Left renal cortex interstitium (tissue), 4 donors: Measurements from ENCODE around the gene EXOC3L1. TPM values are rescaled to one million over a fixed set of nuclear protein-coding genes. Genes with fewer than 3 reads are reported as not detected.

Experiments
- DNase-seq, 4 donors: peaks; one replicate each; pipeline ENCODE4 v3.0.0-alpha.2; 2013; ENCODE audit warnings: low read depth in 4 of 4, low spot score in 2 of 4, missing footprints in 1 of 4
- polyA plus RNA-seq, 4 donors: library from polyadenylated mRNA; unstranded; fragments of 120-200 nt; gene quantifications; one replicate each; pipeline ENCODE4 v1.2.1, GENCODE V29; 2013; ENCODE audit not compliant: insufficient read length in 4 of 4

The EXOC3L1 gene, protein sequence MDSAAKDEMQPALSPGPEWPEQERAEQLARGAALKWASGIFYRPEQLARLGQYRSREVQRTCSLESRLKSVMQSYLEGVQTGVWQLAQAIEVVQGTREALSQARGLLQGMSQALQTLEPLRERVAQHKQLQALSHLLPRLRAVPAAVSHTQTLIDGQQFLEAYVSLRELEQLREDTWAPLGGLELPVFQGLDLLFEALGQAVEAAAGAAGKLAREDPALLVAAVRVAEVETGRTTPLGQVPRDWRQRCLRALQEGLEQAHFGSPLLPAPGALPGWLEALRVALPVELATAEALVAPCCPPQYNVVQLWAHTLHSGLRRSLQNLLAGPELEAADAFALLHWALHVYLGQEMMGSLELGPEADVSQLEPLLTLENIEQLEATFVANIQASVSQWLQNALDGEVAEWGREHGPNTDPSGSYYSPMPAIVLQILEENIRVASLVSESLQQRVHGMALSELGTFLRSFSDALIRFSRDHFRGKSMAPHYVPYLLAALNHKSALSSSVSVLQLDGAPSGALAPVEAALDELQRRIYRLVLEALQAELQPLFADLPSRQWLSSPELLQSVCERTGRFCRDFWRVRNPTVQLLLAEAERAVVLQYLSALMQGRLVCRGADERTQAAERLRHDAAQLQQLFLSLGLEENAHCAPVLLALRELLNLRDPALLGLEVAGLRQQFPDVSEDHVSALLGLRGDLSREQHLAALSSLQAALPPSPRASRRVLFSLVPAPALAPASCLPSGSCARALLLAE
- polyA plus RNA-seq, result 1 to 10 TPM; 4.9 to 7.8 (median 6.7) TPM

DNA sequence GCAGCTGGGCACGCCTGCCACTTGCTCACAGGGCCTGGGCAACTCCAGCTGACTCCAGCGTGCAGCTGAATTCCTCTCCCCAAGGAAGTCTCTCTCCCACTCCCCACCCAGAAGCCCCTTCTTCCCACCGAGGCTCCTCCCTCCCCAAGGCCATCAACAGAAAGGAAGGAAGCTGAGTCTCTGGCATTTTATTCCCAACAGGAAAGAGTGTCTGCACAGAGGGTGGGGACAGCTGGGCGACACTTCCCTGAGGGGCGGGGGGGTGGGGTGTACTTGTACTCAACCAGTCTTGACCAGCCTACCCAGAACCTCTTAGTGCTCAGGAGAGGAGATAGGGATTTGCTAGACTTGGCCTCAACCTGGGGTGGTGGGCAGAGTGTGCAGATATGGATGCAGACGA, at the start of gene EXOC3L1:
EXOC3L1 (minus strand) TSS at position 96 of the 400 bp plus-strand sequence. CDS start 460 bp downstream, outside the sequence.
- no peak for DNase-seq

DNA sequence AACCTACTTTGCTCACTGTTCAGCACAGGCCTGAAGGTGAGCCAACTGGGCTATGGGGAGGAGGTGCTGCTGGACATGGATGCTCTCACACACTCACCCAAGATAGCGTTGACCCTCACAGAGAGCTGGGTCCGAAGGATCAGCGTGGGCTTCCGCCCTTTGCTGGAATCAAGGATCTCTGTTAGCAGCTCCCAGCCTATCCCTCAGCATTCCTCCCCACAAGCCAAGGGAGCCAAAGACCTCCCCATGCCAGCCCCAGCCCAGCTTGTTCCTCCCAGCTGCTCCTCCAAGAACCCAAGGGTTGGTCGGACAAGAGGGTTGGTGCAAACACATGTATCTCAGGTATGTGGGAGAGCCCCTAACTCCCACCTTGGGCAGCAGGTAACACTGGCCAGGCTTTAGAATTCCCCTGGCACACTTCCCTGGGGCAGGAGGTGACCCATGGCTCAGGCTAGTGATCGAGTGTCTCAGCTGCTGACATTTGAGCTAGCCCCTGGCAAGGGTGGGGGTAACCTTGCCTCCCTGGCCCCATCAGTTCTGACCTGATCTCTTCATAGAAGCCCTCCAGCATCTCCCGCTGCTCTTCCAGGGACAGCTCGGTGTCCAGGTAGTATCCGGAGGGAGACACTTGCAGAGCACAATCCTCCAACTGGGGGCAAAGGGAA, 49.0 kb upstream of the EXOC3L1 start:
- no peak for DNase-seq

DNA sequence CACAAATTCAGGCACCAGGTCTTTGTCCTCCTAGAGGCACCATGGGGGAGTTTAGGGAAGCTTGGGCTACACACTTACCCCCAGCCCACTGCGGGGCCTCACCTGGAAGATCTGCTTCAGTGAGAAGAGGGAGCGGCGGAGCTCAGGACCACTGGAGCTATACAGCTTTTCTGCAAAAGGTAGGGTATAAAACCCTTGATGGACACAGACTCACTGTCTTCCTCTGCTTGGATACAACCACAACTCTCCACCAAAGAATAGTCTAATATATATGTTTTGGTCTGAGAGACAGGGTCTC, 48.3 kb upstream of the EXOC3L1 start:
- no peak for DNase-seq

DNA sequence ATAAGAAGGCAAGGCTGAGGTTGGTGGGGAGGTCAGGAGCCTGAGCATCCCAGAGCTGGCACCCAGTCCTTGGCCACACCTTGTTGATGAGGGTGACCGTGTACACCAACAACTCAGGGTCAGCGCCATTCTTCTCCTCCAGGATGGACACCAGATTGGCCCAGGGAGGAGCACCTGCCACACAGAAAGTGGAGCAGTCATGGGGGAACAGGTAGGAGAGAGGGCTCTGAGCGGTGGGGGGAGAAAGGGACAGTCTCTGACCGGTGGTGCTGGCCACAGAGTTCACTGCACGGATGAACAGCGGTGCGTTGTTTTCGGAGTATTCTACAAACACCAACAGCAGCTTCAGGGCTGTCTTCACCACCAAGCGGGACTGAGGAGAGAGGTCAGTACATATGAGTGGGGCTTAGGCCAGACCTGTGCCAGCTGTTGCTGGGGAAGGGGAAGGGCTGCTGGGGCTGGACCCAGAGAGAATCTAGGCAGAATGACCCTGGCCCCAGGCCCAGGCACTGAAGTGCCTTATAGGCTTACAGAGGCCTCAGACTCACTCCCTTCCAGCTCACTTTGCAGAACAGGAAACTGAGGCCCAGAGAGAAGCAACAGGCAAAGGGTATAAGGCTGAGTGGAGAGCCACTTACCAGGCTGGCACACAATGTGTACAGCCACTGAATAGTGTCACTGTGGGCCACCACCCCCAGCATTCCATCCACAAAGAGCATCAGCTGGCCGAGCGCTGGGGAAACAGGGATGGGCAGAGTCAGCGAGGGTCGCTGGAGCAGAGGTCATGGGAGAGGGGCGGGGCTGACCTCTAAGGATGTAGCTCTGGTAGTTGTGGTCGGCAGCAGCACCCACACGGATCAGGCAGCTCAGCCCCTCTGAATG, 47.7 kb upstream of the EXOC3L1 start:
- DNase-seq, result no peak

DNA sequence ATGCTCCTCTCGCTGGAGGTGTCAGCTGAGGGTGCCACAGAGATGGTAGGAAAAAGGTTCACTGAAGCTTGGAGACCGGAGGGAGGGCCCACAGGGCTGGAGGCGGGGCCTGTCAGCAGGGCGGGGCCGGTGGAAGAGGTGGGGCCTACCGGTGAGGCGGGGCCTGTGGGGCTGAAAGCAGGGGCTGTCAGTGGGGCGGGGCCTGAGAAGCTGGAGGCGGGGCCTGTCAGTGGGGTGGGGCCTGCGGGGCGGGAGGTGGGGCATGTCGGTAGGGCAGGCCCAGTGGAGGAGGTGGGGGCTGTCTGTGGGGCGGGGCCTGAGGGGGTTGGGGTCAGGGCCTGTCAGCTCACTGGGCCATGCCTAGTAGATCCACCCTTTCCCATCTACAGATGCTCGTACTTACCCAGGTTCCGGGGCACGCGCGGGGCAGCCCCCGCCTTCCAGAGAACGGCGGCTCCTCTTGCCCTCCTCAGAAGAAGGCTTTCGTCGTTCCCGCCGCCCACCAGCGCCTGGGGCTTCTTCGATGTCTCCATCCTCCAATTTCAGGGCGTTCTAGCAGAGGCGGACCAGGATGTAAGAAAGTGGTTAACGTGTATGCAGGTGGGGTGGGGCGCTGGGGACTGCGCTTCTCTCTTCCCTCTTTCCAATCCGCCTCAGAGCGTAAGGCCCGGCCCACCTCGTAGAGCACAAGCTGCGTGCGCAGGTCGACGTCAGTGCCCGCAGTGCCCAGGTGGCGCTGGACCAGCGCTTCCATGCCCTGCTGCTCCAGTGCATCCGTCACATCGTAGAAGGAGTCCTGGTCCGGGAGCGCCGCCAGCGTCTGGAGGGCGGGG, 46.8 kb upstream of the EXOC3L1 start:
- DNase-seq, result no peak

DNA sequence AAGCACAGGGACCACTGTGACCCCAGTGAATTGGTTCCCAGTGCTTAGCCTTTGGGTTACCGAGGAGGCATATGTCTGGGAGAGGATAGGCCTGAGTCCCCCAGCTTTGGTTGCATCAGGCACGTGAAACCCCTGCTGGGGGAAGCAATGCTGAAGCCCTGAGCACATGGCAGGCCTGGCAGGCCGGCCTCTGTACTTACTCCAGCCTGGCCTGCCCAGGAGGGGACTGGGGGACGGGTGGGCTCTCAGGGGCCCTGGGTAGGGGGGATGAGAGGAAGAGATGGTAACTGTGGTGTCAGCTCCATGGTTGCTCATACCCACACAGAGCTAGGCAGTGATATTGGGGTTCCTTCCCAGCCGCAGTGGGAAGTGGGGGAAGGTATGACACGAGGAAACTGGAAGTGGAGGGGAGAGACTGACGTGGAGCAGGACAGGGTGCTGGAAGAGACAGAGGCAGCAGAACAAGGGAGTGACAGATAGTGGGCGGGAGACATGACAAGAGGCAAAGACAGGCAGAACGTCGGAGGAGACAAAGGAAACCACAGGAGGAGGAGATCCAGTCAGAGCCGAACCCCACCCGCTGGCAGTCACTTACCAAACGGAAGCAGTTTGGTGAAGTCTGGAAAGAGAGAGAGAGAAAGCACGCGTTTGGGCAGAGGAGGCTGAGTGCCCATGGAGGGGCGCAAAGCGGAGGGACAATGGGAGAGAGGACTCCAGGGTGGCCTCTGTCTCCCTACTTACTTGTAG, 46.1 kb upstream of the EXOC3L1 start:
- no peak for DNase-seq

DNA sequence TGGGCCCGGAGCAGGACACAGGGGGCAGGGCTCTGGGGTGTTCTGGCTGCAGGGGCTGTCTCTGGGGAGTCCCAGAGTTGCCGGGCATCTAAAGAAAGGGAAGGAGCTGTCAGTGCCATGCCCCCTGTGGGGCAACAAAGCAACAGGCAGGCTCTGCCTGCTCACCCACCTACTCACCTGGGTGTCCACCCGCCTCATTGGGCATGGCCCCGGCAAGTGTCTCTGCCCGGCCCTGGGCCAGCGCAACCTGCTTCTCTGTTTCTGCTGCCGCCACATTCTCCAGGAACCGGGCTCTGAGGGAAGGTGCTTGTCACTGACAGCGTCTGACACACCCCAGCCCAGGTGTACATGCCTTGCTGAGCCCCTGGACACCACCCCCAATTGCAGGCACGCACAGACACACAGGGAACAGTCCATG, 44.3 kb upstream of the EXOC3L1 start:
- DNase-seq, result no peak

DNA sequence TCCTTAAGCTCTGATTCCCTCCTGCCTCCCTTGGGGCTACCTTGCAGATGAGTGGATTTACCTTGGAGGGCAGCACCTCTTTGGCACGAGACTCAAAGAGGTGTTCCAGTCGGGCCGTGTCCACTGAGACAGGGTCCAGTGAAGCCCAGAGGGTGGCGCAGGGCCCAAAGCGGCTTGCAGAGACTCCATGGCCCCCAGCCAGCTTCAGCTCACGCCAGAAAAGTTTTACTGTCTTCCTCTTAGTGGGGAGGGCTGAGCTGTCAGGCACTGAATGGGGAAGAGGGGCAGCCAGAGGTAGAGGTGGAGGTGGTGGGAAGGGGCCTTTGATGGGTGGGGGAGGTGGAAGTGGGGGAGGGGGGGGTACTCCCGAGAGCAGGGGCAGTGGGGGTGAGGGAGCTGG, 43.7 kb upstream of the EXOC3L1 start:
- DNase-seq, result no peak

DNA sequence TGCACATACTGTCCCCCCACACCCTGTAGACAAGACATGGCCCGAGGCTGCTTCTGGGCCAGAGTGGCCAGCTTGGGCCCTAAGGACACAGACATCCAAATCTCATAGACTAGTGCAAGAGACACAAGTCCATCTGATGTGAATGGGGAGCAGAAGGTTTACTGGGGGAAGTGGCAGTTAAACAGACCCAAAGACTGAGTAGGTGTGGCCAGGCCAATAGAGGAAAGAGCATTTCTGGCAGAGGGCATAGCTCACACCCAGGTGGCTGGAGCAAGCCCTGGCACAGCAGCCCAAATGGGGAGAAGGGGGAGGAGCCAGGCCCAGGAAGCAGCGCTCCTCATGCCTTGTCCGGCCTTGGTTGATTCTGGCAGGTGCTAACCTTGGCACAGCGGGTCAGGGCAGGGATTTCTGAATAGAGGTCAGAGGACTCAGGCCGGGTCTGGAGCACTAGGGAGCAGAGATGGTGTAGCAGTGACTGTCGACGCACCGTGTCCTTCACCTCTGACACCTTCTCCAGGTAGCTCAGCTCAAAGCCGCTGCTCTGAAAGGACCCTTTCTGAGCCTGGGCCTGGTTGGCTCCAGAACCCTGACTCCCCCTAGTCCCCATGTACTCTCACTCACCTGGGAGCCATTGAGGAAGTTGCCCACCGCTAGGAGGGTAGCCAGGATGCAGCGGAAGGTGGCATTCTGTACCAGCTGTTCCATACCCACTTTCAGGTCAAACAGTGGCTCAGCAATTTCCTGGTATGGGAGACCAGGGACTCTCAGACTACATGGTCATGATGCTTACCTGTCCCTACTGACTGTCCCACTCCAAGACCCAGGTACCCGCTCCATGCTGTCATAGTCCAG, 41.1 kb upstream of the EXOC3L1 start:
- no peak for DNase-seq

DNA sequence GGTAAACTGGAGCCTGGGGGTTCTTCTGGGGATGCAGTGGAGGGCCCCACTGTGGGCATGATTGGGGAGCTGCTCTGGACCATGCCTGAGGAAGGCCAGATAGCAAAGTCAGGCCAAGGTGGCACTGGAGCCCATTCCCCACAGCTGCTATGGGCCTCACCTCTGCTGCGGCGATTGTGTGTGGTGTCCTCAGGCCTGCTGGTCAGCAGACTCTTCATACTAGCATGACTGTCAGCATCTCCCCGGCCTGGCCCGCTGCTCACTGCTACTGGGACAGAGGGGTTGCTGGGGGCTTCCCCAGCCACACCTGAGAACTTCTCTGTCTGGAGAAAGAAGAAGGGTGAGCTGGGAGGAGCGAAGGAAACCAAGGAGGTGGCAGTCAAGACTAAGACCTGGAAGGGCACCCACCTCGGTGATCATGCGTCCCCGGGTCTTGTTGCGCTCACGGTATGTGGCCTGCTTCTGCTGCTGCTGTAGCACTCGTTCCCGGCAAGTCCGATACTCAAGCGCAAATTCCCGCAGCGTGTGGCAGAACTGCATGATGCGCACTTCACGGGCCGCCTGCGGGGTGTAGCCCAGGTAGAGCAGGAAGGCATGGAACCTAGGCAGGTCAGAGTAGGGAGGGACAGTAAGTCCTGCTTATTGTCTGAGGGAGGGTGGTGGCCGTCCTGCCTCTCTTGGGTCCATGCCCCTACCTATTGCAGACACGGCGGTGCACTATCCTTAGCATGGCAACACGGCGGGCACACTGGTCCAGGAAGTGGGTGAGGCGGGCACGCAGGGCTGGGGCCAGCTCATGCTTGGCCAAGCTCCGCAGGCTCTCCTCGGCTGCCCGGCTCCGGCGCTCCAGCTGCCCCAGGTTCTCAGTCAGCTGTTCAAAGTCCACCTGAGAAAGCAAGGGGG, 40.2 kb upstream of the EXOC3L1 start:
- no peak for DNase-seq

DNA sequence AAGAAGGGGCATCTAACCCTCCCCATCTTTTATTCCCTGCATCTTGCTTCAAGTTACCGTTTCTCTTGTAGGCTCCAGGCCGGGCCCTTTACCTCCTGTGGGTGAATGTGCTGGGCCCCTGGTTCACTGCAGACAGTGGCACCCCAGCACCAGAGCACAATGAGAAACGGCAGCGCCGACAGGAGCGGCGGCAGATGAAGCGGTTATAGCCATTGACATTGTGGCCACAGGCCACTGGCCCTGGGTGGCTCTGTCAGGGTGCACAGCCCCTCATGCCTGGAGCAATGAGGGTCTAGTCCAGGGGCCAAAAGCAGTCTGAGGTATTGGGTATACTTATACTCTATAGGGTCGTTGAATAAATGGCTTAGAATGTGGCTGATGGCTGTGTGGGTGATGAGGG, 39.0 kb upstream of the EXOC3L1 start:
- DNase-seq, result no peak

DNA sequence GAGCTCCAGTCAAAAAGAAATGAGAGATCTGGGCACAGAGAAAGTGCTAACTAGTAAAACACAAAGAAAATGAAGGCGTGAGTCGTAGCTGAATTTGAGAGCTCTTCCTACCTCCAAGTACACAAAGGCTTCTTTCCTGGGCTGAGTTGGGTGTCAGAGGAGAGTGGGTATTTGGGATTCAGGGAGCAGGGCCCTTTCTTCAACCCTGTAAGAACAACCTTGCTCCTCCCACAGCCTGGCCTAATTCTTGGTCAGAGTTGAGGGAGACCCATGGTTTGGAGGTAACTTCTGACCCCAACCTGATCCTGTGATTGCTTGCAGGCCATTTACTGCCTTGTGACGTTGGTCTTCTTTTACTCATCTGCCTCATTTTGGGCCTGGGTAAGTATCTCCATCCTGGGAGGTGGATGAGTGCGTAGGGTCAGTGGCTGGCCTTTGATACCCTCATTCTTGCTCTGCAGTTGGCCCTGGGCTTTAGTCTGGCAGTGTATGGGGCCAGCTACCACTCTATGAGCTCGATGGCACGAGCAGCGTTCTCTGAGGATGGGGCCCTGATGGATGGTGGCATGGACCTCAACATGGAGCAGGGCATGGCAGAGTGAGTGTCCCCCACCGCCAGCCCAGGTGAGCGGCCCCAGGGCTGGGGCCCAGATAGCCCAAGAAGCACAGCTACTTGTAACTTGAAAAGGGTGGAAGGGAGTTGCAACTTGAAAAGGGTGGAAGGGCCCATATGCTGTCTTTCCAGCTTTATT, 38.3 kb upstream of the EXOC3L1 start:
- DNase-seq, result no peak

DNA sequence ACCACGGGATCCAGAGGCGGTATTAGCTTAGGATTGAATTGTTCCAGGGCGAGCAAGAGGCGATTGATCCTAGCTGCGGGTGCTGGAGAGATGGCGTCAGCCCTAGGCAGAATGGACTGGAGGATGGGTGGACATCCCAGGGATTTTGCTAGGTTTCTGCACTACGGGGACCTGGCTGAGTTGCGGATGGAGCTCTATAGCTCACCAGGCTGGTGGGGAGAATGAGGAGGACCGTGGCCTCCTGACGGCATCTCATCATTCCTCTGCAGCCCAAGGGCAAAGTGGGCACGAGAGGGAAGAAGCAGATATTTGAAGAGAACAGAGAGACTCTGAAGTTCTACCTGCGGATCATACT, 37.6 kb upstream of the EXOC3L1 start:
- no peak for DNase-seq

DNA sequence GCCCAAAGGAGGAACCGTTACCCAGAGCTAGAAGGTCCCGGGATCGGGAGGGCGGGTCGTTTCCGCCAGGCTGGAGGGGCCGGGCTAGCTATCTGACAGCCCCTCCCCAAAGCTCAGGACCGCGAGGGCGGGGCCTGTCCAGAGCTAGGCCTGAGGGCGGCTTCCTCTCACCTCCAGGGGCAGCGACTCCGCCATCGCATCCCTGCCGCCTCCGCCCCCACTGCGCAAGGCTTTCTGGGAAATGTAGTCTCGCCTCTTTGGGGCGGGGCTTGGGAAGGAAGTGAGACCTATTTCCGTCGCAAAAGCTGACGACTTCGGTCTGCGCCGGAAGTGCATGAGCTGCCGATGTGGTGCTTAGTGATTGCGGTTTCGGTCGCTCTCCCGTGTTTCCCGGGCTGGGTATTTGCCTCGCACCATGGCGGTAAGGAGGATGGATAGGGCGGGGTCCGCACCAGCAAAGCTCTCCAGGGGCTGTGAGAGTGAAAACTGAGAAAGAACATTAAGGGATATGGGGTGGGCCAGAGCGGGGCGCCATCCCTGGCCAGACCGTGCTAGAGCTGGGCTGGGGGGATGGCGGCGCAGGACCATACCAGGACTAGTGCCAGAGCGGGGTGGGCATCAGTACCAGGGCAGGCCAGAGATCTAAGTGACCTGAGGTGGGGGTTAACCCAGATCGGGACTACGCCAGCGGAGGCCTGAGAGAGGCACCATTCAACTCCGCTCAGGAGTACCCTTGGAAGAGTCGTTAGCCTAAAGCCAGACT, 37.0 kb upstream of the EXOC3L1 start, which contains the start of gene TMEM208:
TMEM208 (plus strand) TSS at position 327 of the 763 bp plus-strand sequence; CDS start at position 416, 89 bp downstream.
- peak; percentile 92 to 99 (median 93) for DNase-seq

DNA sequence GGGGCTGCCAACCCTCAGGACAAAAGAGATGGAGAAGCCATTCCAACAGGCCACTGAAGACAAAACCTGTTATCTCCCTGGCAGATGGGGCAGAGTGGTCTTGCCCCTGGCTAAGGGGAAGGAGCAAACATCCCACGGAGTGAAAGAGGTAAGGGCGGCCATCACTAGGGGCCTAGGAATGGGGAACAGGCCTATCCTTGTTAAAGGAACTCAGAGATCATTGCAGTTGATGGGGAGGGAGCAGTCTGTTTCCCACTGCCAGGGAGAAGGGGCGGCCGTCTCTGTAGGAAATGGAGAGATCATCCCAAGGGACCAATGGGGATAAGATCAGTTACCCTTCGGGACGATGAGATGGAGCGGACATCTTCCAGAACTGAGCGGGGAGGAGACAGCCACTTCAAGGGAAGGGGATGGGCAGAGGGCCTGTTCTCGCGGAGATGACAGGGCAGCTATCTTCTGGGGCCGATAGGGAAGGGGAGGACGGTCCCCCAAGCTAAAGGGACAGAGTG, 36.4 kb upstream of the EXOC3L1 start:
- no peak for DNase-seq
